ENCODE results near the gene GHRHR. TPM values are rescaled to one million over a fixed set of nuclear protein-coding genes. Genes with fewer than 3 reads are reported as not detected.

The GHRHR gene
- total and polyA plus RNA-seq, 5 experiments from 2014 or later, result not detected

GRCh38 chr7:30973791-30974604, 10.2 kb downstream of the GHRHR start:
- POLR2A ChIA-PET, result no interaction called here
- Mint-ChIP-seq H3K4me3 (no peak overlapping the region), H3K36me3 (no peaks in the 10 kb centered on the region), H3K27me3 (peaks cover 20 to 70% (median 39%) of the 10 kb centered on the region in 5 donors), H3K9me3 (peaks cover 0 to 2% (median 0%) of the 10 kb centered on the region in 9 donors), H3K27ac (peak overlapping the region in 1 of 10 donors; percentile 78), H3K4me1 (no peaks in the 10 kb centered on the region)
- DNase-seq (no peak), ATAC-seq (no peak)

GRCh38 chr7:30974605-30975255, 11.0 kb downstream of the GHRHR start:
- ATAC-seq (peak in 1 of 2 donors; percentile 62), DNase-seq (peak in 1 of 10 donors; percentile 7)
- Mint-ChIP-seq H3K4me3 (no peak overlapping the region), H3K36me3 (no peaks in the 10 kb centered on the region), H3K9me3 (peaks cover 0 to 2% (median 0%) of the 10 kb centered on the region in 9 donors), H3K27me3 (peaks cover 21 to 78% (median 46%) of the 10 kb centered on the region in 5 donors), H3K4me1 (no peaks in the 10 kb centered on the region), H3K27ac (peak overlapping the region in 1 of 10 donors; percentile 78)
- POLR2A ChIA-PET, result no interaction called here

- POLR2A ChIA-PET, result no interaction called here
- ATAC-seq, result no peak
- DNase-seq, result no peak
- Mint-ChIP-seq H3K36me3 (no peaks in the 10 kb centered on the region), H3K4me3 (no peak overlapping the region), H3K4me1 (no peaks in the 10 kb centered on the region), H3K27me3 (peaks cover 24 to 82% (median 48%) of the 10 kb centered on the region in 5 donors), H3K27ac (no peak overlapping the region), H3K9me3 (peaks cover 0 to 2% (median 0%) of the 10 kb centered on the region in 9 donors)
Measured at GRCh38 chr7:30975256-30975899, 11.6 kb downstream of the GHRHR start.

- no peak for ATAC-seq
- H3K9me3 Mint-ChIP-seq, result peaks cover 0 to 2% (median 0%) of the 10 kb centered on the region in 9 donors
- peaks cover 22 to 82% (median 49%) of the 10 kb centered on the region in 5 donors for H3K27me3 Mint-ChIP-seq
- no peak overlapping the region for H3K4me3 Mint-ChIP-seq
- H3K36me3 Mint-ChIP-seq, result no peaks in the 10 kb centered on the region
- DNase-seq, result no peak
- H3K27ac Mint-ChIP-seq, result no peak overlapping the region
- POLR2A ChIA-PET, result no interaction called here
- H3K4me1 Mint-ChIP-seq, result no peaks in the 10 kb centered on the region
Measured at GRCh38 chr7:30976381-30976780, 12.6 kb downstream of the GHRHR start.

- no peak overlapping the region for H3K4me3 Mint-ChIP-seq
- POLR2A ChIA-PET, result no interaction called here
- ATAC-seq, result no peak
- H3K4me1 Mint-ChIP-seq, result no peaks in the 10 kb centered on the region
- H3K9me3 Mint-ChIP-seq, result peaks cover 0 to 2% (median 0%) of the 10 kb centered on the region in 9 donors
- peaks cover 17 to 73% (median 42%) of the 10 kb centered on the region in 5 donors for H3K27me3 Mint-ChIP-seq
- DNase-seq, result no peak
- peak overlapping the region in 1 of 10 donors; percentile 40 for H3K27ac Mint-ChIP-seq
- H3K36me3 Mint-ChIP-seq, result no peaks in the 10 kb centered on the region
Measured at GRCh38 chr7:30977222-30977621, 13.5 kb downstream of the GHRHR start.

- Mint-ChIP-seq H3K9me3 (peaks cover 0 to 2% (median 0%) of the 10 kb centered on the region in 9 donors), H3K27ac (no peak overlapping the region), H3K36me3 (no peaks in the 10 kb centered on the region), H3K4me1 (no peaks in the 10 kb centered on the region), H3K27me3 (peaks cover 17 to 70% (median 40%) of the 10 kb centered on the region in 5 donors), H3K4me3 (no peak overlapping the region)
- ATAC-seq, result no peak
- POLR2A ChIA-PET, result no interaction called here
- peak in 1 of 10 donors; percentile 13 for DNase-seq
Measured at GRCh38 chr7:30977896-30978564, 14.3 kb downstream of the GHRHR start.

GRCh38 chr7:30979027-30979426, 15.3 kb downstream of the GHRHR start:
- Mint-ChIP-seq H3K4me1 (peaks cover 4 to 8% (median 4%) of the 10 kb centered on the region in 4 donors), H3K4me3 (no peak overlapping the region)
- ATAC-seq, result no peak

GRCh38 chr7:30980194-30980593, 16.4 kb downstream of the GHRHR start:
- H3K9me3 Mint-ChIP-seq, result no peaks in the 10 kb centered on the region
- POLR2A ChIA-PET, result no interaction called here
- DNase-seq, result no peak
- no peak overlapping the region for H3K27ac Mint-ChIP-seq
- H3K4me1 Mint-ChIP-seq, result peaks cover 4 to 10% (median 6%) of the 10 kb centered on the region in 4 donors
- H3K27me3 Mint-ChIP-seq, result peaks cover 19 to 79% (median 49%) of the 10 kb centered on the region in 5 donors
- H3K4me3 Mint-ChIP-seq, result no peak overlapping the region
- no peaks in the 10 kb centered on the region for H3K36me3 Mint-ChIP-seq
- no peak for ATAC-seq

More at GRCh38 chr7:30979027-30979426, 15.3 kb downstream of the GHRHR start:
- H3K36me3 Mint-ChIP-seq, result no peaks in the 10 kb centered on the region
- POLR2A ChIA-PET, result no interaction called here
- H3K27me3 Mint-ChIP-seq, result peaks cover 19 to 74% (median 41%) of the 10 kb centered on the region in 5 donors
- peaks cover 0 to 2% (median 0%) of the 10 kb centered on the region in 9 donors for H3K9me3 Mint-ChIP-seq
- DNase-seq, result no peak
- peak overlapping the region in 1 of 10 donors; percentile 7 for H3K27ac Mint-ChIP-seq

GRCh38 chr7:30980751-30981150, 17.0 kb downstream of the GHRHR start:
- no peak overlapping the region for H3K4me3 Mint-ChIP-seq
- ATAC-seq, result no peak
- DNase-seq, result no peak
- no peaks in the 10 kb centered on the region for H3K9me3 Mint-ChIP-seq
- no peaks in the 10 kb centered on the region for H3K36me3 Mint-ChIP-seq
- no peak overlapping the region for H3K27ac Mint-ChIP-seq
- POLR2A ChIA-PET, result no interaction called here
- peaks cover 4 to 10% (median 6%) of the 10 kb centered on the region in 4 donors for H3K4me1 Mint-ChIP-seq
- peaks cover 21 to 82% (median 55%) of the 10 kb centered on the region in 5 donors for H3K27me3 Mint-ChIP-seq

- DNase-seq (peak; percentile 40 to 77 (median 64)), ATAC-seq (peak; percentile 70 to 84)
- Mint-ChIP-seq H3K4me1 (peaks cover 4 to 18% (median 8%) of the 10 kb centered on the region in 4 donors), H3K27me3 (peaks cover 27 to 79% (median 57%) of the 10 kb centered on the region in 5 donors), H3K27ac (peak overlapping the region in 1 of 10 donors; percentile 37), H3K4me3 (peak overlapping the region in 7 of 10 donors; percentile 42 to 72 (median 63)), H3K9me3 (no peaks in the 10 kb centered on the region), H3K36me3 (no peaks in the 10 kb centered on the region)
- POLR2A ChIA-PET, result no interaction called here
Measured at GRCh38 chr7:30983042-30983913, 19.5 kb downstream of the GHRHR start.

GRCh38 chr7:30983914-30984247, 20.1 kb downstream of the GHRHR start:
- H3K4me3 Mint-ChIP-seq, result peak overlapping the region in 7 of 10 donors; percentile 42 to 72 (median 63)
- POLR2A ChIA-PET, result no interaction called here
- H3K9me3 Mint-ChIP-seq, result no peaks in the 10 kb centered on the region
- H3K4me1 Mint-ChIP-seq, result peaks cover 4 to 18% (median 8%) of the 10 kb centered on the region in 4 donors
- H3K27ac Mint-ChIP-seq, result peak overlapping the region in 1 of 10 donors; percentile 37
- no peaks in the 10 kb centered on the region for H3K36me3 Mint-ChIP-seq
- DNase-seq (no peak), ATAC-seq (peak; percentile 10 to 23)
- H3K27me3 Mint-ChIP-seq, result peaks cover 27 to 73% (median 55%) of the 10 kb centered on the region in 5 donors
